Fibroblast of skin of left biceps (primary cell): ENCODE measurements around the gene PROX2.

Source experiments
- DNase-seq, 2 experiments: peaks; one replicate each; pipeline ENCODE4 v3.0.0-alpha.2; 2013; ENCODE audit warnings: low read depth in 2 of 2

Gene PROX2

DNA sequence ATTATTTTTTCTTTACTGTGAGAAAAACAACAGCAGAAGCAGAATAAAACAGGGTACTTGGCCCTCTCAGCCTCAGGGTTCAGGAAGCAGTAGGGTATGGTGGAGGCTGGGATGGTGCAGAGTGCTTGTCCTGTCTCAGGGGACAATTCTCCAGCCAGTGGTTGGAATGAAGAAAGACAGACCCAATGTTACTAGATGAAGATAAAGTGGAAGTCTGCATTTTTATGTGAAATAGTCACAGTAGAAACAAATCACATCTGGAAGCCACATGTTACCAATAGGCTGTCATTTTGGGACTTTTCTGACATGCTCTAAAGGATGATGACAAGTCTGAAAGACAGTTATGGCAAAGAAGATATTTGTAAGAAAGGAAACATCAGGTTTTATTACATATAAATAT is 32.3 kb downstream of the PROX2 start:
- peak; percentile 76 to 79 for DNase-seq

DNA sequence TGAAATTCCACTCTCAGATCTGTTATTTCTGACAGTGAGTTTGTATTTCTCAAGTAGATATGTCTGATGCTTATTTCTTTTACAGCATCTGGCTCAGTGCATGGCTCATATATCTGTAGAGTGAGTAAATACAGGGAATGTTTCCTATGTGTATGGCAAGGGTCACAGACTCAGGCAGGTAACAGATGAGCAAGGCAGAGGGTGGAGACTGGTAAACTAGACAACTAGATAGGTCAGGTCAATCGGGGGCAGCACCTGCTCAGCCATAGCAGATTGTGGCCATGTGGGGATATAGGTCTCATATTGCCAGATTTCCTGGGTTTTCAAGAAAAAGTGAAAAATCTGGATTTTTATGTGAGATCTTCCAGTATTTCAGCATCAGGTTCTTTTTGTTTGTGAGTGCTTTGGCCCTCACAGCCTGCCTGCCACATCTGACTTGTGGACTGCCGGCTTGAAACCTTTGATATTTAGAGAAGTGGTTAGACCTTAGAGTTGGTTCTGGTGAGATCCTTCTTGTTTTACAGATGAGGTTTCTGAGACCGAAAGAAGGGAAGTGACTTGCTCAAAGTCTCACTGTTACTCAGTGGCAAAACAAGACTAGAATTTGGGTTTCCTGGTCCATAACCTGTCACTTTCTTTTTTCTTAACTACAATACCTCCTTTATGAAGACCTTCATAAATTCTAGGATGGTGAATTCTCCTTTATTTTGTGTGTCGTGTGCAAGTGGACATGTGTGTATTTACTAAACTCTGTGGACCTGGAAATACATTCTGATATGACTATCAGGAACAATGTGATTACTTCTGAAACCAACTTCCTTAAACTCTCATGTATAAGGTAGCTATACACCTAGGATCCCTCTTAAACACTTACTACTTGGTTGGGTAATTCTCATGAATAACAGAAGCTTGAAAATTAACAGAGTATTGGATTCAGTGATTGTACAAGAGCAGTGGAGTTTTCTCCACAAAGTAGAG is 34.4 kb downstream of the PROX2 start:
- DNase-seq = no peak

DNA sequence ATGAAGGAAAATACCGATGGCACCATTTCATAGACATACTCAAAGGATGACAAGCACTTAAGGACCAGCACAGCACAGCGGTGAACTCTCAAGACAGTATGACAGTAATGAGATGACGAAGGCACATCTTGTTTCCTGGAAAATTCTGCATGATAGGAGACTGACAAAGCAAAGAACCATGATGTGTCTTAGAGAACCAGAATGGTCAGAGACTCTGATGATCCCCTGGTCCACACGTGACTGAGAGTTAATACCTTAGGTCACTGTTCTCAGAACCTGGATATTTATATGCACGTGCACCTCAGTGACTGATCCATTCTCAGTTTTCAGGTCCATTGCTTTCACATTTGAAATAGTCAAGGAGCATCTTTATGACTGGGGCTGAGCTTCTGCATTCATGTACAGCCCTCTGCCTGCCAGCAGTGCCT is 35.3 kb downstream of the PROX2 start:
- DNase-seq = no peak

DNA sequence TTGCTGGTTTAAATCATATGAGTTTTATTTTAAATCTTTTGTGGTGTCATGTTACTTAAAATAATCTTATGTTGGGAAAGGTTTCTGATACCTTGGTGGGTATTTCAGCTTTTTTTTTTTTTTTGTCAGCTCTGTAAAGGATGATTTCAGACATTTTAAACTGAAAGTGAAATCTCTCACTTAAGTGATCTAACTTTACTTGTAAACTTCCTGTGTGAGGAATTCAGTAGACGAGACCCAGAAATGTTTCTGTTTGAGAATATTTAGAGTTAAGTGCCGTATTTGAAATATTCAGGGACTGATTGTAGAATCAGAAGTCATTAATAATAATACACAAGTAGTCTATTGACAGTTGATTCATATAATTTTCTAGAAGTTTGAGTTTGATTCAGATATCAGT is 37.8 kb downstream of the PROX2 start:
- no peak for DNase-seq

DNA sequence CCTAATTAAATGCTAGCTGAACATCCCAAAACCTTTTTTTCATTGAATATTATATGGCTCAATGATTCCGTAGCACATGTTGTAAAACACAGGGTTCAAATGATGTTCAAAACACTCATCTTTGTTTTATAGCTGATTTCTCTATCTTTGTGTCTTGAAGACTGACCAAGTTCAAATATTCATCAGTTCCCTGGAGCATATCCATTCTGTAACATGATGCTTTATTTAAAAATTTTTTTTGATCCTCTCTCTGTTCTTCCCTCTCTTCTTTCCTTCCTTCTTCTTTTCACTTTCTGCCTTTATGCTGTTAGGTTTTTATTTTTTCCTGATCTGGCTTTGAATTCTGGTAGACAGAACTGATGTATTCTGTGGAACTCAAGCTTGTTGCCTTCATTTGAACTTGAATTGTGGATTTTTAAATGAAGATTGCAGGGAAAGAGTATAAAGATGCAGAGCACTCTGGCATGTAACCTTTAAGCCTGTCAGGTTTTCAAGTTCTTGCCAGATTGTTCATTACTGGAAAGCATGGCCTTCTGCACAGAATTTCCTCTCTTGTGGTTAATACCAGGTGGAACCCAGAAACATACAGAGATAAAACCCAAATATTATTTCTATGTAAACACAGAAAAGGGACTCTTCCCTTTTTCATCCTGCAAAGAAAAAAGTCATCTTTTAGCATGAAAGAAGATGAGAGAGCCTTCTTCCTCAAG is 39.5 kb downstream of the PROX2 start:
- DNase-seq = no peak

DNA sequence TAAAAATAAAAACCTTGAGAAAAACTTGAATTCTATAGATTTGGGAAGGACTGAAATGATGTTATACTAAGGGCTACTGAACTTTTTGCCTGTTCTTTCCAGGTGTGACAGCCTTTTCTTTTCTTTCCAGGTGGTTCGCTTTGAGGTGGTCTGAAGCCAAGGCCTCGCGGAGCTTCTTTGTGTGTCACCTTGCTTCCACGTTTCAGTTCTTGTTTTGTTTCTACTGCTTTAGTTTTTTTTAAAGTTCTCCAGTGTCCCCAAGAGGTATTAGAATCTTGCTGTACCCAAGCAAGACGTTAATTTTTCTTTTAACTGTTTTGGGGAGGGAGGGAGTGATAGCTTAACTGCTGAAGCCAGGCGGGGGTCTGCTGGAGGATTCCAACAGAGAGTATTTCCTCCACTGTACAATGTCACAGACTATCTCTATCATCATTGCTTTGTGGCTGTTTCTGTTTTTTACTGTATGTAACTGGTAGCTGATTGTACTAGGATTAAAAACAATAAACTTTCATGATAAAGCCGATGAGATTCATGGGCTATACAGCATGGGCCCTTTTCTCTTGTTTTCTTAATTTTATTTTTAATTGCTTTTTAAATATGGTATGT is 40.2 kb downstream of the PROX2 start:
- DNase-seq = no peak

DNA sequence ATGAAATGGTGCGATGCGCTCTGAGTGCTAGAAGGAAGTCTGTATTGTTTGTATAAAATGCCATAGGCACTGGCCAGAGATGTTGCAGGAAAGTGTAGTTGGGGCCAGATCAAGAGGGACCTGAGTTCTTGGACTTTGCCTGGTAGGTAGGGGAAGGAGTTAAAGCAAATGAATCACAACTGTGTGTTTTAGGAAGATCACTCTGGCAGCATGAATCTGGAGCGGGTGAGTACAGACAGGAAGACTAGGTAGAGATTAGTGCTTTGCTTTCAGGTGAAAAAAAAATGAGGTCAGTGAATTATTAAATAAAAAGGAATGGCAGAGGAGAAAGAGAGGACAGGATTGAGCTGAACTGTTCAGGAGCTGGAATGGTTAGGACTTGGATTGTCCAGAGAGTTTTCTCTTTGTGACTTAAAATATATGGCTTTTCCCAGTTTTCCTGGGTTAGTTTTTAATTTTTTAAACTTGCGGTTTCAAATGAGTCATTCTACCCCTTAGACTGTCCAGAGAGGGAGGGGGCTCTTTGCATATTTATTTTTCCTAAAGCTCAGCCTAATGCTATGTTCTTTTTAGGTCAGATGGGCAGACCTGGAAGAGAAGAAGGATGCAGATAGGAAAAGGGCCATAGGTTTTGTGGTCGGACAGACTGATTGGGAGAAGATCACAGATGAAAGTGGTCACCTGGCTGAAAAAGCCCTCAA is 41.1 kb downstream of the PROX2 start:
- DNase-seq = no peak

DNA sequence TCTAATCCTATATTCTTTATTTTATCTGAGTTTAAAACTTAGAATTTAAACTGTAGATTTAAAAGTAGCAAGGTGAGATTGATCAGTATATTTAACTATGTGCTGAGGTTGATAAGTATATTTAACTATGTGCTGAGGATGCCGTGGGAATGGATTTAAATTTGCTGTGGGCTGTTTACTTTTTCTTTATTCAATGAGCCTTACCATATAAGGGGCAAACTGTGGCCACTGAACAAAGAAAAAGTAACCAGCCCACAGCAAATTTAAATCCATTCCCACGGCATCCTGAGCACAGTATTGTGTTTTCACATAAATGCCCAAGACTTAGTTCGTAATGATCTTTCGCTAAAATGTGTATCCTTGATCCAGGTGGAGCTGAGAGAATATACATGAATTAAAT is 43.1 kb downstream of the PROX2 start:
- DNase-seq = no peak

DNA sequence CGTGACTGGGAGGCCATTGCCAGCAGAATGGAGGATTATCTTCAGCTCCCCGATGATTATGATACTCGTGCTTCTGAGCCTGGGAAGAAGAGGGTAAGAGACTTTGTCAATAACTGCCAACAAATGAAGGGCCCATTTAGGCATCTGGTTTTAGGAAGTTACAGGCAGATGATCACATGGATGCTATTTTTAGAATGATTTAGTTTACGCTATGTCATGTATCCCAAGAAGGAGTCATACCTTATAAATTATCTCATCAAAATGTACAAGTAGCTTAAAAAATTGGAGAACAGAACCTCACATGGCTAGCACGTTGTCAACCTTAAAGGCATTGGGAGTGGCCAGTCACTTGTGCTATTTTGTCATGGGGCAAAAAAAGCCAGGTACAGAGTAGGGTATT is 46.7 kb downstream of the PROX2 start:
- DNase-seq = no peak

DNA sequence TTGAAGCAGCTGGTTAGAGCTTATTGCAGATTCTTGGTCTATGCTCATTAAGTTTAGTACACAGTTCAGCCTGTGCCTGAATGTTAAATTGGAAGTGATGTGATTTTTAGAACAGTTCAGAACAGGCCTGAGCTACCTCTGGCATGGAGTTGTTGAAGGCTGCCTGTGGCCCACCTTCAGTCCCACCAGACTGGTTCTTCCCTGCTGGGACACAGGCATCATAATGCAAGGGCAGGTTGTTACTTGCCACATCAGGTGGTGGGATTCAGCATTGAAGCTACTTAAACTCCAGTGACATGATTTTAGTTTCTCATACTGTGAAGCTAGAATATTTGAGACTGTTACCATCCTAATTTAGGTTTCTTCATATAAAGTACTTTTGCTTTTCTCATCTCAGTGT is 49.4 kb downstream of the PROX2 start:
- no peak for DNase-seq
